IPS DF 6.9 (cell line): Measurements from ENCODE around the gene C3orf20.

Source experiments
- DNase-seq: peaks from one replicate; pipeline ENCODE4 v3.0.0-alpha.2; 2013; ENCODE audit warnings: low read depth, low spot score
- H3K27ac ChIP-seq: one replicate; pipeline ENCODE4 v1.5.1; 2013; ENCODE audit warnings: low read length, control low read depth
- H3K27me3 ChIP-seq: 2 replicates; pipeline ENCODE4 v1.6.1; 2013; ENCODE audit warnings: mild to moderate bottlenecking, low read length; ENCODE audit not compliant: control insufficient read depth, insufficient read depth
- H3K36me3 ChIP-seq: 2 replicates; pipeline ENCODE4 v1.6.1; 2013; ENCODE audit warnings: low read length; ENCODE audit not compliant: control insufficient read depth, insufficient read depth
- H3K4me1 ChIP-seq: 2 replicates; pipeline ENCODE4 v1.6.1; 2013; ENCODE audit warnings: low read length; ENCODE audit not compliant: control insufficient read depth, insufficient read depth
- H3K4me3 ChIP-seq: 2 replicates; pipeline ENCODE4 v1.5.1; 2013; ENCODE audit warnings: mild to moderate bottlenecking, low read length
- H3K9me3 ChIP-seq: 2 replicates; pipeline ENCODE4 v1.6.1; 2013; ENCODE audit warnings: low read length, inconsistent platforms; ENCODE audit not compliant: control insufficient read depth, insufficient read depth
- WGBS: extraction: QIAGEN DNeasy Blood & Tissue Kit; methylation state at CpG from one replicate; pipeline ENCODE4 v1.1.7; 2013; ENCODE audit warnings: mixed read lengths, missing lambda C conversion rate; ENCODE audit not compliant: insufficient read length, insufficient coverage; 5-methylcytosine and 5-hydroxymethylcytosine counted together

Gene C3orf20

DNA sequence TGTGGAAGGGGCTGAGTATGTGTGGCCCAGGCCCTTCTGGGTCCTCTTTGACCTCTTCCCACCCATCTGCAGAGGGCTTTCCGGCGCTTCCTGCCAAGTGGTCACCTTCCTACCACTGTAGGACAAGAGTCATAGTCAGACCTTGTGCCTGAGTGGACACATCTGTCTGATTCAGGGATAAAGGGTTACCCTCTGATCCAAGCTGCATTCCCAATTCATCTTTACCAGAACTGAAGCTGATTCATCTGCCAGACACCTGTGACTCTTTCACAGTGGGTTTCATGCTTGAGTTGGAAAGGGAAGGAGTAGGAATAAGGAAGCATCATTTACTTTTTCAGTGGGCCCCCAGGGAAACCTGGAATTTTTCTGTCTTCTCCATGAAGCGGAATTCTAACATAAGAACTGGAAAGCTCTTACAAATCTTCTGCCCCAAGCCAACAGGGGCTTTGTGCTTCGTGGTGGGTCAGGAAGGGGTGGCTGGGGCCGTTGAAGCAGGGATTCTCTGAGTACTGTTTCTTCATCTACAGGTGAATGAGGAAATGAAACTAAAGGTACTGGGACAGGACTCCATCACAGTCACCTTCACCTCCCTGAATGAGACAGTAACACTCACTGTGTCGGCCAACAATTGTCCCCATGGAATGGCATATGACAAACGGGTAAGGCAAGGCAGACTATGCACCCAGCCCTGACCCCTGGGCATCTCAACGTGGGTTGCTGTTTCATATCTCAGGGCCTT is 46.4 kb downstream of the C3orf20 start:
- Histone ChIP-seq H3K4me1 (no peaks in the 10 kb centered on the region), H3K9me3 (no peaks in the 10 kb centered on the region), H3K27ac (no peak overlapping the region), H3K4me3 (no peak overlapping the region), H3K36me3 (no peaks in the 10 kb centered on the region), H3K27me3 (no peaks in the 10 kb centered on the region)
- DNase-seq: no peak
- no CpG with 5 or more reads among the region's 8 CpGs for WGBS

DNA sequence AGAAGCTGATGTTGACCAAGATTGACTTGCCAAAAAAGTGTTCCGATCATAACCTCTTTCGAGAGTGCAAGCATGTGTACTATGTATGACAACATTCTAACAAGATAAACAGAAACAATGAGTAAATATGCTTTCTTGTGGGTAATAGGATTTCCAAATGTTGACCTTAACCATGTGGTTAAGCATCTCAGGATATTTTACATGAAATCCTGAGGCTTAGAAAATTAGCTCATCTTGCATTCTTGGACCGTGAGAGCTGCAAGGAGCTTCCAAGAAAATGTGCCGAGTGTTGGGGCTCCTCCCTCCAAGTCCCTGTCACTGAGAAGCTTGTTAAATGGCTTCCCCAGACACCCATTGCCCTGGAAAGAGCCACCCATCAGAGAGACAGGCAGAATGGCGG is 50.1 kb downstream of the C3orf20 start:
- DNase-seq: no peak
- no CpG with 5 or more reads among the region's 5 CpGs for WGBS

DNA sequence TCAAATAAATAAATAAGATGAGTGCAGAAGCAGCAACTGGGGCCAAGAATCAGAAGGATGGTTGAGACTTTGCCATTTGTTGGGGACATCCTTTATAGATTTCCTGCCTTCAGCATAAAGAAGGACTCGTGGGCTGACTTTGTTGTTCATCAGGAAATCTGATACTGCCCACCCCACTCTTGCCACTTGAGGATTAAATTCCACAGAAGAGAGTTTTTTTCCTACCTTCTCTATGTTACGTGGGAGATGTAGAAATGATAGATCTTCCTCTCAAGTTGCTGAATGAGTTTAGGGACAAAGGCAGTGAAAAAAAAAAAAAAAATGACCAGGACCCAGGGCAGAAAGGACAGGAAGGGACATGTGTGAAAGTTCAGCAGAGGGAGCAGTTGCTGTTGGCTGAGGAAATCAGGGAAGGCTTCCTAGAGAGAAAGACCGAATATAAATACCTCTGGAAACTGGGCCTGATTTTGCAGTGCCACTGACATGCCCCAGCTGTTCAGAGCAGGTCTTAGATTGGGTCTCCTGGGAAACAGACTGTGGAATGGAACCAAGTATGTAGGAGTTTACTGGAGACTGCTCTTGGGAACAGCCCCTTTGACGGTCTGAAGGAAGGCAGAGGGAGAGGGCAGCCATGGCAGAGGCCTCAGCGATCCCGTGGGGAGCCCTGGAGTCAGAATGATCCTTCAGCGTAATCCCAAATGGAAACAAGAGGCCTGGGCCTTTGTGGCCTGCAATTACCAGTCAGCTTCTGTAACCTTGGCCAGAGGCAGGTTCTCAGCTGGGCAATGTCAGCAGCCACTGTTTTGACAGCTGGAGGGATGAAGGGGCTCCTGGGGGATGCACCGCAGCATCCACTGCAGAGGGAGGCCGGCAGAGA is 50.9 kb downstream of the C3orf20 start:
- H3K4me1 ChIP-seq: no peaks in the 10 kb centered on the region
- H3K27ac ChIP-seq: no peak overlapping the region
- no peaks in the 10 kb centered on the region for H3K27me3 ChIP-seq
- no CpG with 5 or more reads among the region's 9 CpGs for WGBS
- H3K4me3 ChIP-seq: no peak overlapping the region
- H3K9me3 ChIP-seq: no peaks in the 10 kb centered on the region
- DNase-seq: no peak
- H3K36me3 ChIP-seq: no peaks in the 10 kb centered on the region

More for the DNA sequence above, 50.1 kb downstream of the C3orf20 start:
- H3K9me3 ChIP-seq: no peaks in the 10 kb centered on the region
- H3K4me3 ChIP-seq: no peak overlapping the region
- H3K27ac ChIP-seq: no peak overlapping the region
- no peaks in the 10 kb centered on the region for H3K36me3 ChIP-seq
- H3K27me3 ChIP-seq: no peaks in the 10 kb centered on the region
- no peaks in the 10 kb centered on the region for H3K4me1 ChIP-seq

DNA sequence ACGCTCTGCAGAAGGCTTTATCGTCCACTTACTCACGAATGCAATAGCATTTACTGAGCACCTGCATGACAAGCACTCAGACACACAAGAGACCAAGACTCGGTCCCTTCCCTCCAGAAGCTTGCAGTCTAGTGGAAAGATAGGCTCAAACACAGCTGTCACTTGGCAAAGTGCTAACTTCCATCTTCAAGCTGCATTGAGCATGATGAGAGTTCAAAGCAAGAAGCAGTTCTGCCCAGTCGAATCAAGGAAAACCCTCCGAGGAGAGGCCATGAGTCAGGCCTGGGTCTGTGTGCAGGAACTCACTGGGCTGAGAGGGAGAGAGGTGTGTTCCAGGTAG is 51.5 kb downstream of the C3orf20 start:
- Histone ChIP-seq H3K36me3 (no peaks in the 10 kb centered on the region), H3K4me1 (no peaks in the 10 kb centered on the region), H3K27ac (no peak overlapping the region), H3K27me3 (no peaks in the 10 kb centered on the region), H3K9me3 (no peaks in the 10 kb centered on the region), H3K4me3 (no peak overlapping the region)
- no CpG with 5 or more reads among the region's 6 CpGs for WGBS
- DNase-seq: no peak

DNA sequence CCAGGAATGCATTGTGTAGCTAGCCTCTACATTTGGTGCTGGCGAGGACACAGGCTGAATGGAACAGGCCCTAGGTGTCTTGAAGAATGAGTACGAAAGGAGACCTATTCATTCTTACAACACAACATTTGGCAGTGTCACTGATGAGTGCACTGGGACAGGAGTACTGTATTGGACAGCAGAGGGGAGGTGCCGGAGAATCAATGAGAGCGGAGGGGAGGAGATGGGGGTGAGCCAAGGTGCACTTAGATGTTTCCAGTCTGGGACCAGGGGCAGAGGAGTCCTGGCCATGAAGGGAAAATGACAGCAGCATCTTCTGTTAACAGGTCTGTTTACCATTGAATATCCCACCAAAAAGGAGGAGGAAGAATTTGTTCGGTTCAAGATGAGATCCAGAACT is 53.2 kb downstream of the C3orf20 start:
- no peak for DNase-seq
- WGBS: no CpG with 5 or more reads among the region's 5 CpGs

DNA sequence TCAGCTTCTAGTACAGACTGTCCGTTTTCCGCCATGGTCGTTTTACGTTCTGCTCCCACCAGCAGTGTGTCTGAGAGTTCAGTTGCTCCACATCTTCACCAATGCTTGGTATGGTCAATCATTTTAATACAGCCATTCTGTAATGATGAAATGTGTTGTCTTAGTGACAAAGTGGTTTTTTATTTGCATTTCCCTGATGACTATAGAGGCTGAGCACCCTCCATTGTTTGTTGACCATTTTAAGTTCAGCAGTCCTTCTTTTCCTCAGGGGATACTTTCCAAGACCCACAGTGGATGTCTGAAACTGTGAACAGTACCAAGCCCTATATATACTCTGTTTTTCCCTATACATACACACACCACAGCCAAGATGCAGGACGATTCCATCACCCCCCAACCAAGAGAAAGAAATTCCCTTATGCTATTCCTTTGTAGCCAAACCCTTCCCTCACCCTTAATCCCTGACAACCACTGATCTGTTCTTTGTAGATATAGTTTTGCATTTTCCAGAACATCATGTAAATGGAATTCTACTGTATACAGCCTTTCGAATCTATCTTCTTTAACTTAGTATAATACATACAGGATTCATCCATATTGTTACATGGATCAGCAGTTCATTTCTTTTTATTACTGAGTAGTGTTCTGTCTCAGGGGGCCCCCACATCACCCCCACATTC is 55.9 kb downstream of the C3orf20 start:
- Histone ChIP-seq H3K27ac (no peak overlapping the region), H3K36me3 (no peaks in the 10 kb centered on the region), H3K27me3 (no peaks in the 10 kb centered on the region), H3K4me3 (no peak overlapping the region), H3K4me1 (no peaks in the 10 kb centered on the region), H3K9me3 (no peaks in the 10 kb centered on the region)
- no CpG with 5 or more reads among the region's 6 CpGs for WGBS
- no peak for DNase-seq

More for the DNA sequence above, 53.2 kb downstream of the C3orf20 start:
- no peak overlapping the region for H3K27ac ChIP-seq
- no peaks in the 10 kb centered on the region for H3K9me3 ChIP-seq
- H3K27me3 ChIP-seq: no peaks in the 10 kb centered on the region
- H3K4me3 ChIP-seq: no peak overlapping the region
- H3K36me3 ChIP-seq: no peaks in the 10 kb centered on the region
- no peaks in the 10 kb centered on the region for H3K4me1 ChIP-seq

DNA sequence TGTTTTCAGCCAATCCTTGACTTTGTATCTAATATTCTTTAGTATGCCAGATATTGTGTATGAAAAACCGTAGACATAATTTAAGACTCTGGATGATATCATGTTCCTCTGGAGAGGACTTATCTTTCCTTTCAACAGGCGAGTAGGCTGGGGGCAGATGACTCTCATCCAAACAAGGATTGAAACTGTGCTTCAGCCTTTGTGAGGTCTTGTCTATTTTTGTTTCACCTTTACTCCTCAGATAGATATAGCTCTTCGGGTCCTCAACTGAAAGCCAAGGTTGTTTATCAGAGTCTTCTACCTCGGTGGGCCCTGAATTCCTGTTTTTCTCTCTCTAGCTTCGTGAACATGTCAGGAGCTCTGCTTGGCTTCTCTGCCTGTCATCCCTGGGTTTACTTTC is 66.0 kb downstream of the C3orf20 start:
- Histone ChIP-seq H3K36me3 (no peaks in the 10 kb centered on the region), H3K27me3 (no peaks in the 10 kb centered on the region), H3K27ac (no peak overlapping the region), H3K4me1 (no peaks in the 10 kb centered on the region), H3K9me3 (no peaks in the 10 kb centered on the region; the same call in 1 of the 2 replicates), H3K4me3 (no peak overlapping the region)
- no peak for DNase-seq
- no CpG with 5 or more reads among the region's 5 CpGs for WGBS

DNA sequence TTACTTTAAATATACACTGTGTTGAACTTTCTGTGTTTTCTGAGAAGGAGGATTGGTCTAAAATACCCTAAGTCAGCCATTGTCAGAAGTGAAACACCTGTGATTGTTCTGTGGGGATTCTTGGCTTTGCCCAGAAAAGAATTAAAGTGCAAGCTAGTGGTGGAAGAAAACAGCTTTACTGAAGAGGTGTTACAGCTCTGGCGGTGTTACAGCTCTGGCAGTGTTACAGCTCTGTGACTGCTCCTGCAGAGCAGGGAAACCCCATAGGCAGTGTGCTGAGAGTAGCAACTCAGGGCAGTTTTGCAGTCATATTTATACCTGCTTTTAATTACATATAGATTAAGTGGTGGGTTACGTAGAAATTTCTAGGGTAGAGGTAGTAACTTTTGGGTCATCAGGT is 66.6 kb downstream of the C3orf20 start:
- H3K4me3 ChIP-seq: no peak overlapping the region
- WGBS: no CpG with 5 or more reads among the region's 2 CpGs

DNA sequence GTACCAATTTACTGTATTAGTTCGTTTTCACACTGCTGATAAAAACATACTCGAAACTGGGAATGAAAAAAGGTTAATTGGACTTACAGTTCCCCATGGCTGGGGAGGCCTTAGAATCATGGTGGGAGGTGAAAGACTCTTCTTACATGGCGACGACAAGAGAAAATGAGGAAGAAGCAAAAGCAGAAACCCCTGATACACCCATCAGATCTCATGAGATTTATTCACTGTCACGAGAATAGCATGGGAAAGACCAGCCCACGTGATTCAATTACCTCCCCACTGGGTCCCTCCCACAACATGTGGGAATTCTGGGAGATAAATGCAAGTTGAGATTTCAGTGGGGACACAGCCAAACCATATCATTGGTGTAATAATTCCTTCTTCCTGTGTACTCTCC is 69.6 kb downstream of the C3orf20 start:
- Histone ChIP-seq H3K4me3 (no peak overlapping the region), H3K9me3 (no peaks in the 10 kb centered on the region; the same call in 1 of the 2 replicates), H3K27ac (no peak overlapping the region), H3K4me1 (no peaks in the 10 kb centered on the region), H3K36me3 (no peaks in the 10 kb centered on the region), H3K27me3 (no peaks in the 10 kb centered on the region)
- no peak for DNase-seq
- no CpG with 5 or more reads among the region's 6 CpGs for WGBS

More for the DNA sequence above, 66.6 kb downstream of the C3orf20 start:
- no peak for DNase-seq
- Histone ChIP-seq H3K27me3 (no peaks in the 10 kb centered on the region), H3K9me3 (no peaks in the 10 kb centered on the region; the same call in 1 of the 2 replicates), H3K27ac (no peak overlapping the region), H3K4me1 (no peaks in the 10 kb centered on the region), H3K36me3 (no peaks in the 10 kb centered on the region)

DNA sequence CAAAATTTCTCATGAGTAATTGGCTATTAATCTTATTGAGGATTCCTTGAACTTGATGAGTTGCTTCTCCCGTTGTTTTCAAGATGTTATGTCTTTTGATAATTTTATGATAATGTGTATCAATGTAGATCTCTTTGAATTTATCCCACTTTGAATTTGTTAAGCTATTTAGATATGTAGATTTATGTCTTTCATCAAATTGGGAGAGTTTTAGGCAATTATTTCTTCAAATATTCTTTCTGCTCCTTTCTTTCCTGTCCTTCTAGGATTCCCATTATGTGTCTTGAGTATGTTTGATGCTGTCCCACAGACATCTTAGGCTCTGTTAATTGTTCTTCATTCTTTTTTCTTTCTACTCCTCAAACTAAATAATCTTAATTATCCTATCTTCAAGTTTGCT is 75.7 kb downstream of the C3orf20 start:
- no peaks in the 10 kb centered on the region for H3K27me3 ChIP-seq
- H3K27ac ChIP-seq: no peak overlapping the region
- no CpG with 5 or more reads among the region's 1 CpG for WGBS
- no peaks in the 10 kb centered on the region for H3K4me1 ChIP-seq
- H3K36me3 ChIP-seq: no peaks in the 10 kb centered on the region
- no peak for DNase-seq
- no peak overlapping the region for H3K4me3 ChIP-seq
- H3K9me3 ChIP-seq: no peaks in the 10 kb centered on the region
